ENCODE data around the gene IL17REL.
"Not testable (repeated sequence)": the region's sequence is repeated elsewhere in the genome, so short reads cannot be mapped to it uniquely, and the experiment has no call there.

IL17REL gene

GRCh38 chr22:50001388-50002231 lies 11.0 kb downstream of the IL17REL start:
- no peak for DNase-seq

- no peak for DNase-seq
Observed at GRCh38 chr22:50000587-50001387, 11.8 kb downstream of the IL17REL start.

- no peak for DNase-seq
Observed at GRCh38 chr22:49999946-50000586, 12.5 kb downstream of the IL17REL start.

GRCh38 chr22:49999063-49999945 lies 13.3 kb downstream of the IL17REL start:
- no peak for DNase-seq

- DNase-seq, result no peak
Observed at GRCh38 chr22:49998718-49999062, 13.9 kb downstream of the IL17REL start.

- DNase-seq, result no peak
Observed at GRCh38 chr22:49997932-49998717, 14.4 kb downstream of the IL17REL start.

- no peak for DNase-seq
Observed at GRCh38 chr22:49997251-49997599, 15.3 kb downstream of the IL17REL start.

- DNase-seq, result no peak
Observed at GRCh38 chr22:49996518-49997250, 15.9 kb downstream of the IL17REL start.

GRCh38 chr22:49996119-49996517 lies 16.4 kb downstream of the IL17REL start:
- no peak for DNase-seq

- no peak for DNase-seq
Observed at GRCh38 chr22:49995361-49996118, 17.0 kb downstream of the IL17REL start.

GRCh38 chr22:49995041-49995360 lies 17.6 kb downstream of the IL17REL start:
- DNase-seq, result no peak

- DNase-seq, result no peak
Observed at GRCh38 chr22:49994361-49995040, 18.1 kb downstream of the IL17REL start.

- no peak for DNase-seq
Observed at GRCh38 chr22:49993649-49994360, 18.8 kb downstream of the IL17REL start.

GRCh38 chr22:49992921-49993648 lies 19.5 kb downstream of the IL17REL start:
- DNase-seq, result peak; percentile 28

- no peak for DNase-seq
Observed at GRCh38 chr22:49991907-49992533, 20.5 kb downstream of the IL17REL start.

- DNase-seq, result no peak
Observed at GRCh38 chr22:49991167-49991566, 21.4 kb downstream of the IL17REL start.

- not testable (repeated sequence) for DNase-seq
Observed at GRCh38 chr22:49989826-49990225, 22.7 kb downstream of the IL17REL start.

- DNase-seq, result no peak
Observed at GRCh38 chr22:49986325-49986724, 26.2 kb downstream of the IL17REL start.
